Measurements from ENCODE around the gene ZNF700.
"Not testable (repeated sequence)": the region's sequence is repeated elsewhere in the genome, so short reads cannot be mapped to it uniquely, and the experiment has no call there.

ZNF700 gene

DNA sequence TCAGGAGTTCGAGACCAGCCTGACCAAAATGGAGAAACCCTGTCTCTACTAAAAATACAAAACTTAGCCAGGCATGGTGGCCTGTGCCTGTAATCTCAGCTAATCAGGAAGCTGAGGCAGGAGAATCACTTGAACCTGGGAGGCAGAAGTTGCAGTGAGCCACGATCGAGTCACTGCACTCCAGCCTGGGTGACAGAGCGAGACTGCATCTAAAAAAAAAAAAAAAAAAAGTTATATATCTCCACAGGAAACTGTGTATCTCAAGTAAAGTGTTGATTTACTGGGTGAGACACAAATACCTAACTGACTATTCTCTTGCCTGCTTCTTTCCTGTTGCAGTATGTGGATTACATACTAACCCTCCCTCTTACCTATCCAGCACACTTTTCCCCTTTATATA, 67.0 kb downstream of the ZNF700 start:
- DNase-seq: not testable (repeated sequence)

DNA sequence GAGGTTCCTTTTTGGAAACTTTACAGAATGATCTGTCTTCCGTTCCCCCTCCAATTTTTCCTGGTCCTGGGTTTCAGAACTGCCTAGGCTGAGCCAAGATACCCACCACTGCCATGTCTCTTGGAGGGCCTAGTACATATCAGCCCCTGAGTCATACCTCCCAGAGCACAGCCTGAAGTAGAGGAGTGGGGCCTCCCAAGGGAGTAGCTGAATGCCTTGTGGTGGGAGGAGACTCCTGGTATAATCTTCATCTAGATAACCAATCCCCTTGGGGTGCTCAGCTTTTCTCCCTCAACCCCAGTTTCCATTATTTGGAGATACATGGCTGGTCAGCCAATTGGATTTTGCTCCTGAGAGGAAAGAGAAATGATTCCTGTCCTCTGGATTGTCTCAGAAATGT, 70.3 kb downstream of the ZNF700 start:
- no peak for DNase-seq

Measured in suppressor macrophage treated with lipopolysaccharide for 4 hours (primary cell).